Activated T-helper 2 cell treated with anti-CD3 and anti-CD28 coated beads, Interferon-gamma antibody, Interleukin-2, Interleukin-4, amounts not matched to agents 10 μg/mL and 5 μg/mL and 100 μg/mL, durations not matched to agents 14 hours and 24 hours and 36 hours (primary cell): ENCODE data around the gene CCDC57. TPM values are rescaled to one million over a fixed set of nuclear protein-coding genes. Genes with fewer than 3 reads are reported as not detected.
A peak's percentile ranks its signal among the peaks of the same experiment; 100 is the strongest.
"Not testable (repeated sequence)": the region's sequence is repeated elsewhere in the genome, so short reads cannot be mapped to it uniquely, and the experiment has no call there.

Experiments used
- DNase-seq: peaks from one replicate; pipeline ENCODE4 v3.0.0; 2021; ENCODE audit warnings: low spot score
- H3K27ac Mint-ChIP-seq: one replicate; pipeline ENCODE4 v1.8.0; 2021; ENCODE audit warnings: mixed read lengths
- H3K27me3 Mint-ChIP-seq: one replicate; pipeline ENCODE4 v1.8.0; 2021; ENCODE audit warnings: low read depth, mixed read lengths
- H3K36me3 Mint-ChIP-seq: one replicate; pipeline ENCODE4 v1.8.0; 2021; ENCODE audit warnings: low read depth, mixed read lengths
- H3K4me1 Mint-ChIP-seq: one replicate; pipeline ENCODE4 v1.8.0; 2021; ENCODE audit warnings: low read depth, mixed read lengths
- H3K4me3 Mint-ChIP-seq: one replicate; pipeline ENCODE4 v1.8.0; 2021; ENCODE audit warnings: low read depth, mild to moderate bottlenecking, moderate library complexity, mixed read lengths
- H3K9me3 Mint-ChIP-seq: one replicate; pipeline ENCODE4 v1.8.0; 2021; ENCODE audit warnings: mixed read lengths
- intact Hi-C: fragments of 100-400 bp; cut with micrococcal nuclease; formaldehyde crosslinking; loops from one replicate; pipeline ENCODE4 v1.15.1; 2023
- total RNA-seq: library from RNA; stranded (reverse); gene quantifications from 2 replicates; pipeline ENCODE4 v1.2.3, GENCODE V29; 2022

Gene CCDC57, protein sequence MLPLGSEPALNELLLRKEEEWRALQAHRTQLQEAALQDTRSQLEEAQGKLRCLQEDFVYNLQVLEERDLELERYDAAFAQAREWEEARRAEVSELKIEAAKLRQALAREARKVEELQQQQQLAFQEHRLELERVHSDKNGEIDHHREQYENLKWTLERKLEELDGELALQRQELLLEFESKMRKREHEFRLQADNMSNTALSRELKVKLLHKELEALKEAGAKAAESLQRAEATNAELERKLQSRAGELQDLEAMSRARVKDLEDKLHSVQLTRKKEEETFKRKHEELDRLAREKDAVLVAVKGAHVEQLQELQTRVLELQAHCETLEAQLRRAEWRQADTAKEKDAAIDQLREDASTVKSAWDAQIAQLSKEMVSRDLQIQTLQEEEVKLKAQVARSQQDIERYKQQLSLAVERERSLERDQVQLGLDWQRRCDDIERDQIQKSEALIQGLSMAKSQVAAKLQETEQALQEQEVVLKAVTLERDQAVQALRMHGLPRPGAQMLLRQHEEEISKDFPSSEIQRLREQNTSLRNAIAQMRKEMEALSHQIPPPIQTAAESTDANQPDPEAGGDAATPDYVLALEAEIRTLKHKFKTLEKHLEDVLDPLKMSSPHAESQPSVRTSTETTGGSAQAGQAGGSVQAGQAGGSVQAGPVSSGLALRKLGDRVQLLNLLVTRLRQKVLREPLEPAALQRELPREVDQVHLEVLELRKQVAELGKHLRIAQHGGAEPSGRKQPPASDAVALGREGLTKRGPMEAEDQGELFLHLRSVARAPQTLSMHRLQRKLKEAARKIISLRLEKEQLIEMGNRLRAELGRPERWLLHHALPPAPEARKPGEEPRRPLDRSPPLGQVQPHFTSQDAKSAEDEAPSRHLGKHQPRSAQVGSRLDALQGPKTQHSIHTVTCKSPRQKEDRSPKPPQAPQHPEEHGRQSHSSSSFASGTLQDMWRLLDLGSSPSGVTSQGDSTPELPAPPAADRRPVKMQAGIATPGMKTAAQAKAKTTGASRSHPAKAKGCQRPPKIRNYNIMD
- 51.7 and 53.1 TPM in 2 replicates for total RNA-seq

- H3K27me3 Mint-ChIP-seq = no peaks in the 10 kb centered on the region
- no peaks in the 10 kb centered on the region for H3K9me3 Mint-ChIP-seq
- peaks cover 26% of the 10 kb centered on the region for H3K4me1 Mint-ChIP-seq
- intact Hi-C loops = loop anchor here (2.0 kb wide), 1 partner anchor 16 kb away; the partner anchor contains the start of gene SLC16A3
- H3K36me3 Mint-ChIP-seq = peaks cover 2% of the 10 kb centered on the region
- DNase-seq = peak; percentile 65
- peak within 1 kb of the TSS; percentile 74 for H3K4me3 Mint-ChIP-seq
- H3K27ac Mint-ChIP-seq = peak within 1 kb of the TSS; percentile 83
Measured at GRCh38 chr17:82212331-82213250, at the start of gene CCDC57. CCDC57 (minus strand) TSS chr17:82212842; CDS start chr17:82201944, 10,898 bp downstream.

DNA sequence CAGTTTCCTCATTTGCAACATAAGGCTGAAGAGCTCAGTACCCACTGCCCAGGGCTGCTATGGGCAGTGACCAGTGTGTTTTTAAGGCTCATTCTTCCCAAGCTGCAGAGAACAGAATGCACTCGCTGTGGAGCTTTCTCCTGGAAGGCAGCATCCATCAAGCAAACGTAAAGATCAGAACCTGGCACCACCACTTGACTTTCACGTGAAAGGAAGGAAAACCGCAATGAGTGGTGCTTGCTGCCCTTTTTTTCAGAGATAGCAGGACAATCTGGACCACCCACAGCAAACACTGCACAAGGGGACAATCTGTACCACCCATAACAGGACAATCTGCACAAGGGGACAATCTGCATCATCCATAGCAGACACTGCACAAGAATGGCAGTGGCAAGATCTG is 49.7 kb upstream of the CCDC57 start:
- intact Hi-C loops = no loop called here
- Mint-ChIP-seq H3K4me1 (peaks cover 14% of the 10 kb centered on the region), H3K27me3 (no peaks in the 10 kb centered on the region), H3K4me3 (no peak overlapping the region), H3K27ac (peak overlapping the region; percentile 17), H3K9me3 (no peaks in the 10 kb centered on the region), H3K36me3 (peaks cover 90% of the 10 kb centered on the region)
- DNase-seq = no peak

GRCh38 chr17:82259972-82260961 is 47.6 kb upstream of the CCDC57 start:
- H3K27ac Mint-ChIP-seq, H3K27me3 Mint-ChIP-seq, intact Hi-C loops, DNase-seq, H3K4me1 Mint-ChIP-seq, H3K4me3 Mint-ChIP-seq, H3K9me3 Mint-ChIP-seq: not testable (repeated sequence)
- H3K36me3 Mint-ChIP-seq = peaks cover 92% of the 10 kb centered on the region

GRCh38 chr17:82258555-82258954 is 45.9 kb upstream of the CCDC57 start:
- Mint-ChIP-seq H3K27ac (peak overlapping the region; percentile 21), H3K4me3 (no peak overlapping the region), H3K27me3 (no peaks in the 10 kb centered on the region), H3K9me3 (no peaks in the 10 kb centered on the region), H3K4me1 (peaks cover 8% of the 10 kb centered on the region), H3K36me3 (peaks cover 79% of the 10 kb centered on the region)
- DNase-seq = no peak
- intact Hi-C loops = no loop called here

DNA sequence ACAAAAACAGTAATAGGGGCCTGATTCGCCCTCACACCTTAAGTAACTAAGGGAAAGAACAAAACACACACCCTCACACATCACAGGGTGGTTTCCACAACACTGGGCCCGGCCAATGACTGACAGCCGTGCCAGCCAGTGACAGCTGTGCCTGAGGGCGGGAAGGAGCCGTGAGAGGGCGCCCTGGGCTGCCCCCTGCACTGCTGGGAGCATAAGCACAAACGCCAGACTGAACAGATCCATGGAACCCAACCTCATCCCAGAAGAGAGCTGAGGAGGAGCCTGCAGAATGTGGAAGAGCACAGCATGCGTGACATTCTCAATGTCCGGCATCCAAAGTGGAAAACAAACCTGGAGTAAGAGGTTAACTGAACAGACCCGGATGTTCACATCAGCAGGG is 44.8 kb upstream of the CCDC57 start:
- Mint-ChIP-seq H3K27ac (peak overlapping the region; percentile 69), H3K27me3 (no peaks in the 10 kb centered on the region), H3K4me3 (no peak overlapping the region), H3K9me3 (no peaks in the 10 kb centered on the region), H3K36me3 (peaks cover 80% of the 10 kb centered on the region), H3K4me1 (peaks cover 8% of the 10 kb centered on the region)
- intact Hi-C loops = no loop called here
- DNase-seq = no peak

DNA sequence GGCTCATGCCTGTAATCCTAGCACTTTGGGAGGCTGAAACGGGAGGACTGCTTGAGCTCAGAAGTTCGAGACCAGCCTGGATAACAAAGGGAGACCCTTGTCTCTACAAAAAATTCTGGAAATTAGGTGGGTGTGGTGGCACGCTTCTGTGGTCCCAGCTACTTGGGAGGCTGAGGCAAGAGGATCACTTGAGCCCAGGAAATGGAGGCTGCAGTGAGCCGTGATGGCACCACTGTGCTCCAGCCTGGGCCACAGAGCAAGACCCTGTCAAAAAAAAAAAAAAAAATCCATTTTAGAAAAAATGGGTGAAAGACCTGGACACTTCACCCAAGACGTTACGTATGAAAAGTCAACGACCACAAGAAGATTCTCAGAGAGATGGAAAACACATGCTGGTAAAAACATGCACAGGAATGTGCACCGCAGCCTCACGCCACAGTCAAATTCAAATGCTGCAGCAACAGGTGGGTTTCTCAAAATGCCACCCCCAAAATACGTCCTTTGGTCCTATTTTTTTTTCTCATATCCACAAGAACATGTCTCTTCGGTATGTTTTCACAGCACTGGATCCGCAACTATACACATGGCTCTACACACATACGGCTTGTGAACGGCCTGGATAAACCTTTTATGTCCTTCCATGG is 43.7 kb upstream of the CCDC57 start:
- Mint-ChIP-seq H3K27me3 (no peaks in the 10 kb centered on the region), H3K27ac (no peak overlapping the region), H3K4me1 (peaks cover 8% of the 10 kb centered on the region), H3K36me3 (peaks cover 80% of the 10 kb centered on the region), H3K4me3 (no peak overlapping the region), H3K9me3 (no peaks in the 10 kb centered on the region)
- DNase-seq = no peak
- intact Hi-C loops = no loop called here

DNA sequence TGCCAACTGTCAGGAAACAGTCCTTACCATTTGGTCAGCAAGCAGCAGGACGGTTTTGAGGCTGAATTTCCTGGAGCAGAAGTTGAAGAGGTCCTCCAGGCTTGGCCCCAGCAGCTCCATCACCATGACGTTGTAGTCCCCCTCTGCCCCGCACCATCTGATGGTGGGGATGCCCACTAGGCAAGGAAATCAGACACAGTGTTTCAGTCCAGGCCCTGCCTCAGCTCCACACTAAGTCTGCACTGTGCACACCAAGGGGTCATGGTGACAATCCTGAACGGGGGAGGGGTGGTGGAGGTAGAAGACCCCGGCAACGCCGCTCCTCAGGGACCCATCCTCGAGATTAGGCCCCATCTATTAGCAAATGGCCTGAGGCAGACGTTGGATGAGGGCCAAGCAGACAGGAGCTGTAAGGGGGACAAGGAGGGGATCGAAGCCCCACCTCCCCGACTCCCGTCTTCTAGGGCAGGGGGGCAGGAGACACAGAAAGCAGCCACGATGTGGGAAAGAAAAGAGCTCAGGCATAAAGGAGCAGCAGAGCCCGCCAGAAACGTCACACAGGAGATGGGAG is 42.8 kb upstream of the CCDC57 start:
- Mint-ChIP-seq H3K9me3 (no peaks in the 10 kb centered on the region), H3K36me3 (peaks cover 76% of the 10 kb centered on the region), H3K4me1 (peaks cover 8% of the 10 kb centered on the region), H3K27ac (no peak overlapping the region), H3K4me3 (no peak overlapping the region), H3K27me3 (no peaks in the 10 kb centered on the region)
- DNase-seq = no peak
- intact Hi-C loops = no loop called here

- H3K36me3 Mint-ChIP-seq = peaks cover 70% of the 10 kb centered on the region
- H3K4me3 Mint-ChIP-seq, H3K4me1 Mint-ChIP-seq, DNase-seq, H3K27me3 Mint-ChIP-seq, H3K9me3 Mint-ChIP-seq, intact Hi-C loops, H3K27ac Mint-ChIP-seq: not testable (repeated sequence)
Measured at GRCh38 chr17:82254746-82255145, 42.1 kb upstream of the CCDC57 start.

DNA sequence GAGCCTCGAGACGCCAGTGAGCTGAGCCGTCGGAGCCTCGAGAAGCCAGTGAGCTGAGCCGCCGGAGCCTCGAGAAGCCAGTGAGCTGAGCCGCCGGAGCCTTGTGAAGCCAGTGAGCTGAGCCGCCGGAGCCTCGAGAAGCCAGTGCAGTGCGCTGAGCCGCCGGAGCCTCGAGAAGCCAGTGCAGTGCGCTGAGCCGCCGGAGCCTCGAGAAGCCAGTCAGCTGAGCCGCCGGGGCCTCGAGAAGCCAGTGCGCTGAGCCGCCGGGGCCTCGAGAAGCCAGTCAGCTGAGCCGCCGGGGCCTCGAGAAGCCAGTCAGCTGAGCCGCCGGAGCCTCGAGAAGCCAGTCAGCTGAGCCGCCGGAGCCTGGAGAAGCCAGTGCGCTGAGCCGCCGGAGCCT is 41.5 kb upstream of the CCDC57 start:
- H3K27ac Mint-ChIP-seq, H3K27me3 Mint-ChIP-seq, DNase-seq, H3K4me3 Mint-ChIP-seq, H3K4me1 Mint-ChIP-seq, H3K9me3 Mint-ChIP-seq, intact Hi-C loops: not testable (repeated sequence)
- peaks cover 66% of the 10 kb centered on the region for H3K36me3 Mint-ChIP-seq

GRCh38 chr17:82253179-82253544 is 40.5 kb upstream of the CCDC57 start:
- no peak overlapping the region for H3K4me3 Mint-ChIP-seq
- intact Hi-C loops = no loop called here
- DNase-seq = no peak
- H3K27me3 Mint-ChIP-seq = no peaks in the 10 kb centered on the region
- no peaks in the 10 kb centered on the region for H3K9me3 Mint-ChIP-seq
- no peak overlapping the region for H3K27ac Mint-ChIP-seq
- H3K4me1 Mint-ChIP-seq = peaks cover 6% of the 10 kb centered on the region
- H3K36me3 Mint-ChIP-seq = peaks cover 66% of the 10 kb centered on the region
